NCI-H1092 treated with DMSO at 0.1 percent for 48 hours (cell line): ENCODE measurements around the gene EPHB1.
A peak's percentile ranks its signal among the peaks of the same experiment; 100 is the strongest.
"Not testable (repeated sequence)": the region's sequence is repeated elsewhere in the genome, so short reads cannot be mapped to it uniquely, and the experiment has no call there.

Experiments
- DNase-seq: peaks from one replicate; lab custom pipeline; 2025; lab: John Stamatoyannopoulos, UW

Gene EPHB1

GRCh38 chr3:134777341-134777740 is 17.7 kb upstream of the EPHB1 start:
- no peak for DNase-seq

GRCh38 chr3:134788283-134788682 is 6.8 kb upstream of the EPHB1 start:
- not testable (repeated sequence) for DNase-seq

GRCh38 chr3:134790065-134790464 is 5.0 kb upstream of the EPHB1 start:
- no peak for DNase-seq

GRCh38 chr3:134791992-134792391 is 3.1 kb upstream of the EPHB1 start:
- no peak for DNase-seq

GRCh38 chr3:134792700-134793099 is 2.4 kb upstream of the EPHB1 start:
- DNase-seq: no peak

- DNase-seq: no peak
These were observed 1.5 kb upstream of the EPHB1 start for GRCh38 chr3:134793562-134793961.

- no peak for DNase-seq
These were observed 737 bp upstream of the EPHB1 start for GRCh38 chr3:134794323-134794722.

GRCh38 chr3:134795746-134796280 is 753 bp downstream of the EPHB1 start:
- peak; percentile 24 for DNase-seq

GRCh38 chr3:134796281-134797056 is 1.4 kb downstream of the EPHB1 start:
- peak; percentile 36 for DNase-seq

- DNase-seq: no peak
These were observed 2.1 kb downstream of the EPHB1 start for GRCh38 chr3:134797057-134797740.

GRCh38 chr3:134797741-134798451 is 2.8 kb downstream of the EPHB1 start:
- no peak for DNase-seq

- peak; percentile 4 for DNase-seq
These were observed 3.7 kb downstream of the EPHB1 start for GRCh38 chr3:134798681-134799311.

GRCh38 chr3:134799393-134799792 is 4.3 kb downstream of the EPHB1 start:
- DNase-seq: no peak

GRCh38 chr3:134801204-134801958 is 6.3 kb downstream of the EPHB1 start:
- no peak for DNase-seq

- no peak for DNase-seq
These were observed 7.5 kb downstream of the EPHB1 start for GRCh38 chr3:134802428-134803050.

- DNase-seq: no peak
These were observed 8.0 kb downstream of the EPHB1 start for GRCh38 chr3:134803051-134803505.

GRCh38 chr3:134803652-134804051 is 8.6 kb downstream of the EPHB1 start:
- no peak for DNase-seq

- DNase-seq: no peak
These were observed 9.7 kb downstream of the EPHB1 start for GRCh38 chr3:134804508-134805480.

- DNase-seq: no peak
These were observed 12.1 kb downstream of the EPHB1 start for GRCh38 chr3:134807189-134807588.

GRCh38 chr3:134808835-134809234 is 13.8 kb downstream of the EPHB1 start:
- no peak for DNase-seq
